Stimulated activated CD8-positive, alpha-beta memory T cell treated with anti-CD3 and anti-CD28 coated beads, Interleukin-12 subunit alpha, Interleukin-12 subunit beta, amount 100 ng/mL, for 4 hours (primary cell): ENCODE results near the gene PHC2.

ENCODE experiments used
- DNase-seq: peaks from one replicate; pipeline ENCODE4 v3.0.0-alpha.2; 2020; ENCODE audit warnings: low read depth

Gene PHC2

DNA sequence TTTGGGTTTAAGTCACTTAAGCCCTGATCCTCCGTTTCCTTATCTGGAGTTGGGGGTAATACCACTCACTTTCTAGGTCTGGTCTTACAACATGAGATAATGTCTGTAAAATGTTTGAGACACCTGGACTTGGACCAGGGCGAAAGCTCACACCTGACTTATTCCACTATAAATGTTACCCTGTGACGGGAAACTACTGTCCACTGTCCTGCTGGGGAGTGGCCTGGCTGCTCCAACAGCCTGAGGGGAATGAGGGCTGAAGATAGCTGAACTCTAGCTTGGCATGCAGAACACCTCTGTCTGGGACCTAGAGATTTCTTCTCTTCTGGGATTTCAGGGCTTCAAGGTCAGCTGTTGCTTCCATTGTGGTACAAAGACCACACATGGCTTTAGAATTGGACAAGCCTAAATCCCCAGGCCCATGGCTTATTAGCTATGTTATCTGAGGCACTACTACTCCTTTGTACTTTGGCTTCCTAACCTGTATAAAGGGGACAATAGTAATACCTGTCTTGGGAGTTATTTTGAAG, 100.5 kb downstream of the PHC2 start:
- no peak for DNase-seq

DNA sequence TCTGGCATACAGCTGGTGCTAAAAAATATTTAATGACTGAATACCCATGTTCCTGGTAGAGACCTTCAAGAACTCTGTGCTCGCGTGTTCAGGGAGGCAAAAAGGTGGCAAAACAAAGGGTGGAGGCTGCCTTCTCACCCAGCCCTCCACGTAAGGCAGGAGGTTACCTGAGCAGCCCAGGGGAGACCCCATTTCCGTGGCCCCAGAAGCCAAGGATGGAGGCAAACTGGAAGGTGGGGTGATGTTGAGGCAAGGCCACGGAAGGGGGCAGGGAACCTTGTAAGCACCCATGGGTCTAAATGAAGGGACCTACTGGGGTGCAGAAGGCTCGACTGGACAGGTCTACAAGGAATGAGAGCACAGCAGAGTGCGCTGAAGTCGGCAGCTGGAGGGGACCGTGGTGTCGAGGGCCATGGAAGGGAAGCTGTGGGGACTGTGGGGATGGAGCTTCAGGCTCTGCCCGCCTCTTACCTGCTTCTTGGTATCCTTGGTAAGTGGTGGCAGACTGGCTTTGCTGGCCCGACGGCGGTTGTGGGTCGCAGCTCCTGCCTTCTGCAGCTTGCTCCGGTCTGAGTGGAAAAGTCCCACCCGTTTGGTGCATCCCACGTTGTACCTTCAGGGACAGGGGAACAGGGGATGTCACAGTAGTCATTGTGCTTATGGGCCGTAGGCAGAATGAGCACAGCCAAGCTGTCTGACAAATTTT, 101.1 kb downstream of the PHC2 start:
- DNase-seq = no peak

DNA sequence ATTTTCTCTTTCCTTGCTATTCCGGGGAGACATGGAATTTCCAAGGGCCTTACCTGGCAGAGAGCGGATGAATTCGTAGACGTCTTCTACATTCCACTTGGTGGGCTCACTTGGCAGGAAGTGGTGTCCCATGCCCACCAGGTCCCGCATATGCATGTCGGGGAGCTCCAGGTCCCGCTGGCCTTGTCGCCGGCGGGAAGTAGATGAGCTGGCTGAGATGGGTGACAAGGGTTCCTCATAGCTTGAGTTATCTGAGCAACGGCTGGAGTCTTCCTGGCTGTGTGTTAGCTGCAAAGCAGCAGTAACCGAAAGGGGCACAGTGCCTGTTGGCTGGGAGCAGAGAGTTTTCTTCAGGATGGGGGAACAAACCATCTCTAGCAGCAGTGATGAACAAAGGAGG, 102.1 kb downstream of the PHC2 start:
- DNase-seq = no peak

DNA sequence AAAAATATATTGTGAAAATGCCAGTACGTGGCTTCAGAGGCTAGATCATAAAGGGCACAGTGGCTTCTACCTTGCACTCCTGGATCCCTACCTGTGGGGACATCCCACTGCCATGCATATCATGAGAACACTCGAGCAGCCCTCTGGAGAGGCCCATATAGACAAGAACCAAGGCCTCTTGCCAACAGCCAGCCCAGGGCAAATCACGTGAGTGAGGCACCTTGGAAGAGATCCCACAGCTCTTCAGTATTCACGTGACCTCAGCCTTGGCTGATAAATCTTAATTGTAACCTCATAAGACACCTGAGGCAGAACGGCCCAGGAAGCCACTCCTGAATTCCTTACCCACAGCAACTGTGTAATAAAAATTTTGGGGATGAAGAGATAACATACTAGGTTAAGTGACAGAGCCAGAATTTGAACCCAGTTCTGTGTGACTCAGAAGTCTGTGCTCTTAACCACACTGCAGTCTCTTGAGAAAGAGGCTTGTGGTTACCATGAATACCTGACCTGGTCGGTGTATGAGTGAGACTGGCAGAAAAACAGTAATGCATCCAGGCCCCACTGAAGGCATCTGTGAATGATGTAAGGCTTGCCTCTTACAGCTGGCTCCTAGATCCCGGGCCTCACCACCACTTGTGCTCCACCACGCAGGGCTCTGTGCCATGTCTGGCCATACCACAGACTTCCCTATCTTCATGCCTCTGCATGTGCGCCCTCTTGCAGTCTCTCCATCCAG, 103.1 kb downstream of the PHC2 start:
- no peak for DNase-seq

DNA sequence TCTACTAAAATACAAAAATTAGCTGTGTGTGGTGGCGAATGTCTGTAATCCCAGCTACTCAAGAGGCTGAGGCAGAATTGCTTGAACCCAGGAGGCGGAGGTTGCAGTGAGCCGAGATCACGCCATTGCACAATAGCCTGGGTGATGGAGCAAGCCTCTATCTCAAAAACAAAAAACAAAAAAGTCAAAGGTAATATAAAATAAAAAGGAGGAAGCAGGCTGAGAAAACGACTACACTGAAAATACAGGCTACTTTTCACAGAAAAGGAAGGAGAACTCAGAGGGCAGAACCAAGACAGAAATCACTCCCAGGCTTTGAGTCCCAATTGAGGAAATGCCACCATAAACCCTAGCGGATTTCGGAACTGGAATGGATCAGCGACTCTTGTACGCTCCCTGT, 104.1 kb downstream of the PHC2 start:
- DNase-seq = no peak

DNA sequence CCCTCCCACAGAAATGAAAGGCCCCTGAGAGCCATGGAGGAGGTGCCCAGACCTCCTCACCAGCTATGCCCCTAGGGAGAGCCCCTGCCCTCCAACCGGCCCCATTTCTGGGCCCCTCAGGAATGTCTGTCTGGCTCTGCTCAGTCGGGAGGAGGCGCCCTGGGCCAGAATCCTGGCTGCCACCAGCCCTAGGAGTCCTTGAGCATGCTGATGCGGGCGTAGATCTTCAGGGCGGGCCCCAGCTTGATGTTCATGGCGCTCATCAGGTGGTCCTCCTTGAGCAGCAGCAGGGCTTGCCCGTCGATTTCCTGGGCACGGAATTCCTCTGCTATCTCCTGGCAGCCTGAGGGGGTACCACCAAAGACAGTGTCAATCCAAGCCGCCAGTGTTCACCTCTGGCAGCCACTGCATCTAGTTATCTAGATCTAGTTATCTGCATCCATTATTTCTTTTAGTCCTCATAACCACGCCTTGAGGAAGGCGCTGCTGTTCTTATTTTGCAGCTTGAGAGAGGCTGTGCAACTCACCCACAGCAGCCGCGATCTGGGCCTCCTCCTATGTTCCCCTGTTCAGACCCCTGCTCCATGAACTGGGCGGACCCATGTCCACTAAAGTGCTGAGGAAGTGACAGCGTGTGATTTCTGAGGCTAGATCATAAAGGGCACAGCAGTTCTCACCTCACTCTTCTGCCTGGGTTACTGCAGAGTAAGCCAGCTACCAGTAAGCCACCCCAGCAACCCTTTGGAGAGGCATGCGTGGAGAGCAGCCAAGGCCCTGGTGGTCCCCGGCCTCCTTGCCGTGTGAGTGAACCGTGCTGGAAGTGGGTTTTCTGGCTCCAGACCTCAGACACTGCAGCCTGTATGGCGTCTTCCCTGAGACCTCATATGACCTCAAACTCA, 106.0 kb downstream of the PHC2 start:
- DNase-seq = no peak

DNA sequence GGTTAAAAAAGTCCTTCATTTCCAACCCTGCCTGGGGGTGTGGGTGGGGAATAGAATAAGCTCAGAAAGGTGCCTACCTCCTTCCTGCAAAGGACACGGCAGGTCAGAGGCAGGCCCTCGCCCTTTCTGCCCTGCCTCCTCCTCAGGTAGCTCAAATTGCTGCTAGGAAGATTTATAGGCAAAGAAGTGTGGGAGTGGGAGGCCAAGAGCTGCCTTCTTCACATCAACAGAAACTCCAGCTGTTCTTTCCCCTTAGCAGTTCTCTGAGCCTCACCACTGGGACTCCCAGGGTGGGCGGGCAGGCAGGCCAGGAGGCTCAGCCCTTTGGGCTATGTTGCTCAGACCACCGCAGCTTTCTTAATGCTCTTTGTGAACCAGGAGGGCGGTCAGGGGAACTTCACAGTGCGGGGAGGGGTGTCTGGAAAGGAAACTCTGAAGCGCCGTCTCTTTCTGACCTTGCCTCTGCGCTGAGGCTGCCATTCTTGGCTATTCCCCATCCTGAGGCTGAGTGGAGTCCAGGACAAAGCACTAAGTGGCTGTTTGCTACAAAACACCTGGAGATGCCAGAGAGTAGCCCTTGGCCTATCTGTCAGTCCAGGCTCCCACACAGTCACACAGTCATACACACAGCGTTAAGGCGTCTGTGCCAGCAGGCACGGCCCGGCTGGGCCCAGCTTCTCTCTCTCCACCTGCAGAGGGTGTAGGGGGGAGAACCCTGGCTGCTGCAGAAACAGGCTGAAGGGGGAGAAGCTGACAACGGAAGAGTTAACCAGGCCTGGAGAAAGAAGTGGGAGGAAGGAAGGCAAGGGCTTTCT, 107.0 kb downstream of the PHC2 start:
- no peak for DNase-seq

DNA sequence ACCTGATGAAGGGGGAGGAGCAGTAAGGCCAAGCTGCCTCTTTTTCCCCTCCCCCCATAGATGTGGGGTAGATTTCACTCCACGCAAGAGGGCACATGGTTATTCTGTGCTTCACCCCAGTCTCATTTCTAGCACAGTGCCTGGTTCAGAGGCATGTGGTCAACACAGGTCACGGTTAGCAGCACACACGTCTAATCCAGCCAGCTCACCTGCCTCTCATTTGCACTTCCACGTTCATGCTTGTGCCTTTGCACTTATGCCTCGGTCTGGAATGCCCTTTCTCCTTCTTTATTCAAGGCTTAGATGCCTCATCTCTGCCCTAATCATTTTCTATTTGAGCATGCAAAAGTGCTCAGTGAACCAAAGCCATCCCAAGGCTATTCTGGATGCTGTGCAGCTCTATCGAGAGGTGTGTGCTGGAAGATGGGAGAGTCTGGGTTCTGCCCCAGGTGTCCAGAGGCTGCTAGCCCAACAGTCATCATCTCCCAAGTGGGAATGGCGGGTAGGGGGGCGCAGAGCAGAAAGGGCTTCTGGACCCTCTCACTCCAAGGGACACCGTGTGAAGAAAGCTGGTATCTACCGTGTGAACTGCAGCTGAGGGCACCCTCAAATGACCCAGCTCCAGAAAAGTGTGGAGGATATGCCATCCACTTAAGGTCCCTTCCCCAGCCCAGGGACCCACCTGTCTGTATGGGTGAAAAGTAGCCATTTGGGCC, 107.9 kb downstream of the PHC2 start:
- no peak for DNase-seq

DNA sequence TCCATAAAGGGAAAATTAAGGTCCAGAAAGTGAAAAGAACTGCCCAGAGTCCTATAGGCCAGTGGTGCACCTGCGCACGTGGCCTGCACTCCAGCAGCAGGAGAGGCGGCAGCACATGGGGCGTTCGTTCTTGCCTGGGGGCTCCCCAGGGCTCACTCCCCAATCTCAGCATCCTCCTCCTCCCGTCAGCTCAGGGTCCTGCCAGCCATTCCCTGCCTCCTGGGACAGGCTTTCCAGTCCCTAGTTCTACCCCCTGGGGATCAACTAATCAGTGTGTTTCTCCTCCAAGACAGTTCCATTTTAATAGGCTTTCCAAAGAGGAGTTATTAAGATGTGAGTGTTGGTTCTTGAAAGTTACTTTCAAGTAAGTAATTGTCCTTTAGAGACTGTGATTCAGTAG, 108.8 kb downstream of the PHC2 start:
- DNase-seq = no peak

DNA sequence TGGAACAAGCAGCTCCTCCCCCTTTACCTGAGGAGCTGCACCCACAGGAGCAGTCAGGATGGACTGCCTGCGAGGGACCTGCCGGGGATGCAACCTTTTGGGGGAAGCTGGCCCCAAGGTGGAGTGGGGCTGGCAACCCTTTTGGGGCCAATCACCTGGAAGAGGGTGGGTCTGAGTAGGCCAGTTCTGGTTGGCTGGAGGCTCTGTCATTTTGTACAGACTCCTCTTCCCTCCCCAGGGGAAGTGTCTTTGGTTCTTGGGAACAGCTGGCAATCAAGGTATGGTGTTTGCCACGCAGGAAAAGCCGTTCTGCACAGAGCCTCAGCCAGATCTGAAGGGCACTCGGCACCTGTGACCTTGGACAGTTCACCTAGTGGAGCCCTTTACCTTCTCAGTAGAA, 109.7 kb downstream of the PHC2 start:
- DNase-seq = no peak

DNA sequence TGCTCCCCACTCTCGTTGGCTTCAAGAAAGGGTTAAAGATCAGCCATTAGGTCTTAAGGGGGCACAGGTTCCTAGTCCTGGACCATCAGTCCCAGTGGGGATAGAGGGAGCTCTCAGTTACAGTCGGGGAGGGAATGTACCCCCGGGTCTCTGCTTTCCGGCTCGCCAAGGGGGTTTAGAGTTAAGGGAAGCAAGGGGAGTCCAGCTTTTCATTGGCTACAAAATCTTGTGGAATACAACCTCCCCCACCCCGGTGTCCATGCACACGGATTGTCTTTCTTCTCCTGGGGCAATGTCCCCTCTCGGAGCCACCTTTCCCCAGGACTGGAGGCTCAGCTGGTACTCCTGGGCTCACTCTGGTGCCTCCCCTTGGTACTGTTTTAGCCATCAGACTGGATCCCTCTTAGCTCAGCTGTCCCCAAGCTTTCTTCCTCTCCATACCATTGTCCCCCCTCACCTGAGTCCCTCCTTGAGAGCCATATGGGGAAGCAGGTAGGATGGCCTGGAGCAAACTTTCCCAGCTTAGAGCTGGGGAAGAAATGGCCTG, 110.2 kb downstream of the PHC2 start, which contains the start of gene A3GALT2:
Gene A3GALT2, minus strand, starts transcription at position 480 of the 547 bp plus-strand sequence. Its CDS starts 0 bp downstream, at position 480.
- DNase-seq = no peak

DNA sequence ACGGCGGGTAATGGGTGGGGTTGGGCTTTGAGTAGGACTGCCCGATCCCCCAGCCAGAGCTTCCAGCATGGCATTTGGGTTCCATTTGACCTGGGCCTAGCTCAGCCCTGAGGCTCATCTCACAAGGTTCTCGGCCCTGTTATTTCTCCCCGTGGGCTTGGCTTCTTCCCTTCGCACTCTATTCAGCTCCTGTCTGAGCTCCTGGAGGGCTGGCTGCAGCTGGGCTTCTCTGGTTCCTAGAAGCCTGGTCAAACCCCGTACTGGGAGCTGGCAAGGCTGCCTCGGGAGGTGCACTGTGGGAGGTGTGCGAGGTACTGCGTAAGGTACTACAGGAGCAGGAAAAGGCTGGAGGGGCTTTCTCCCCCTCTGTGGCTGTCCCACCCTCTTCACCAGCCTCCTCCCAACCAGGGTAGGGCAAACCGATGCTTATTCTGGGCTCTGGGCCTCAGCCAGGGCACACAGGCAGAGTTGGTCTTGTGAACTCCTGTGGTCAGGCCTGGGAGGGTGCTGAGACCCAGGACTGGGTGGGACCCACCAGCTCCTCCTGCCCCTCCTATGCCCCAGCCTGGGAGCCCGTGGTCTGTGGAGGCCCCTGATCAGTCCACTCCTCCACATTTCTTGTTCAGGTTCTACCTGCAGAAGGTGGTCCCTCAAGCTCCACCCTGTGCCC, 110.8 kb downstream of the PHC2 start:
- no peak for DNase-seq

DNA sequence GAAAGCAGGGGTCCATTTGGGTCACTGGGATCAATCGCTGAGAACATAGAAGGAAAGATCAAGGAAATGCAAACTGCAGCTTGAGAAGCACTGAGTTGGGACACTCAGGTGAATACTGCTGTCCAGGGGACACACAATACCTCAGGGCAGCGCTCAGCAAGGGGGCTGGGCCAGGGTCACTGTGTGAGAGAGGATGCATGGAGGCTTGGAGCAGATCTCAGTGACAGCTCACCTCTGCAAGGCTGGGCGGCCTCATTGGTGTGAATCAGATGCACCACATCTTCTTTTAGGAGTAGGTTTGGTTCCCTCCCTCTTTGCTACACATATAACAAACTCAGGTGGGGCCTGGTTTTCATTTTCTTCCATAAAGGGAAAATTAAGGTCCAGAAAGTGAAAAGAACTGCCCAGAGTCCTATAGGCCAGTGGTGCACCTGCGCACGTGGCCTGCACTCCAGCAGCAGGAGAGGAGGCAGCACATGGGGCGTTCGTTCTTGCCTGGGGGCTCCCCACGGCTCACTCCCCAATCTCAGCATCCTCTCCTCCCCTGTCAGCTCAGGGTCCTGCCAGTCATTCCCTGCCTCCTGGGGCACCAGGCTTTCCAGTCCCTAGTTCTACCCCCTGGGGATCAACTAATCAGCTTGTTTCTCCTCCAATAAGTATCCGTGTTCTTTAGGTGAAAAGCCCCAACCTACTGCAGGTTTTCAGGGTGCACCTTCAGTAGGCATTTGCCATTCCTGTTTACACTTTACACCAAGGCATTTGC, 111.5 kb downstream of the PHC2 start:
- DNase-seq = no peak

DNA sequence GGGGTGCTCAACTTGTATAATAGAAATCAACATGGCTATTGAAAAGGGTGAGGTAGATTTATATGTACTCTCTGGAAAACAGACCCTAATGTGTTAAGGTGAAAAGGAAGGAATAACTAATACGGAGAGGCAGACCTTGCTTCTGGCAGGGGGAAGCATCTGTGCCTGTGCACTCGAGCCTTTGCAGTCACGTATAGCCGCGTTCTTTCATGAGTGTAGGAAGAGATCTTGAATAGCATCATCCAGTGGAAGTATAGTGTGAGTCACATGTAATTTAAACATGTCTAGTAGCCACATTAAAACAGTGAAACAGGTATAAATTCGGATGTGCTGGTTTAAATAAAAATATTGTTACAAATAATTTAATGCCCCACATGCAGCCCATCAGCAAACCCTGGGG, 112.9 kb downstream of the PHC2 start:
- no peak for DNase-seq

DNA sequence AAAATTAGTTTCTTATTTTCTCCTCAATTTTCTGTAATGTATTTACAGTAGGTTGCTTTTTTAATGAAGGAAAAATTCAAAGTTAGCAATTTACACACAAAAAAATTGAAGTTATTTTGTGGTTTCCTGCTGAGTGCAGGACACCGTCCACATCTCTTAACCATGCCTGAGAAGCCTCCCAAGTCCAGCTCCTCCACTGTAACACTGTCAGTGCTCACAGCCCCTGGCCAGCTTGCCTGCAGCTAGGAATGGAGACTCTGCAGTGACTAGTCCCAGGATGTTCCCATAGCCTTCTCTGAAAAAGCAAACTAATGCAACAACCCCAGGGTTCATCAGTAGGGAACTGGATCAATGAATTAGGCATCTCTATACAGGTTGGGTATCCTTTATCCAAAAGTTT, 113.5 kb downstream of the PHC2 start:
- no peak for DNase-seq

DNA sequence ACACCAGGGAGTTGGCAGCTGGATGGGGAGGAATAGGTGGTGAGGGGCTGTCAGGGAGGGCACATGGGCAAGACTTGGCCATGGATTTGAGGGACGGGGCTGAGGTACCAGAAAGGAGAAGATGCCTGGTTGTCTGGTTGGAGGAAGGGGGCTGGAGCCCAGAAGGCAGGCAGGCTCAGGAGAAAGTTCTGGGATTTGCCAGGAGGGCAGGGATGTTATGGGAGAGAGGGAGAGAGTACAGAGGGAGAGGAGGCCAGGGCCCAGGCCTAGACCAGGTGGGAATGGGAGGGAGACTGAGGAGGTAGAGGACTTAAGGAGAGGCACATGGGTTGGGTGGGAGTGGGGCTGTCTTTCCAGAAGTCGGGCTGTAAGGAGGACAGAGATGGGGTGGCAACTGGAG, 114.3 kb downstream of the PHC2 start:
- DNase-seq = no peak

DNA sequence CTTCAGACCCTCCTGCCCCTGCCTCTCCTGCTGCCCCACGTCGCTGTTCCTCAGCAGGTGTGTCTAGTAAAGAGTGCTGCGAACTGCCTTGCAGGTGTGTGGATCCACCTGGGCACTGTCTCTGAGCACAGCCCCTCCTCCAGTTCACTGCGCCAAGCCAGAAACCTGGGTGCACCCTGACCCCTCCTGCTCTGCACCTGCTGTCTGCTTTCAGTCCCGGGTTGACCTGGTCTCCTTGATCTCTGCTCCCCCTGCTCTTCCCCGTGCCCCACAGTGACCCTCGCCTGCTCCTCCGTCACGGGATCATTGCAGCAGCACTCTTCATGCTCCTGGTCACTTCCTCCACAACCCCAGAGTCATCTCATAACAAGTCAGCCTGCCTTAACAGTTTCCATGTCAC, 116.5 kb downstream of the PHC2 start:
- DNase-seq = no peak

DNA sequence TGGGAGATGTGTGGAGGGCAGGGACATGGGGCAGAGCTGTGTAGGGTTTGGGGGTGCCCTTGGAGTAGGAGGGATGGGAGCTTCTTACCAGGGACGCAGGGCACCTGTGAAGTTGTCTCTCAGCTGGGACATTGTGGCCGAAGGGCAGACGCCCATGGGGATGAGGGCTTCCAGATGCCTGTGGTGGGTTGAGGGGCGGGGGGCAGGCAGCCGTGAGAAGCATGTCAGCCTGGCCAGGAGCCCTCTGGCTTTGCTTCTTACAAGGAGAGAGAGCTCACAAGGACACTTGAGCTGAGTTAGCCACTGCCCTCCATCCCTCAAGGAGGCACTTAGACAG, 118.5 kb downstream of the PHC2 start:
- DNase-seq = no peak

DNA sequence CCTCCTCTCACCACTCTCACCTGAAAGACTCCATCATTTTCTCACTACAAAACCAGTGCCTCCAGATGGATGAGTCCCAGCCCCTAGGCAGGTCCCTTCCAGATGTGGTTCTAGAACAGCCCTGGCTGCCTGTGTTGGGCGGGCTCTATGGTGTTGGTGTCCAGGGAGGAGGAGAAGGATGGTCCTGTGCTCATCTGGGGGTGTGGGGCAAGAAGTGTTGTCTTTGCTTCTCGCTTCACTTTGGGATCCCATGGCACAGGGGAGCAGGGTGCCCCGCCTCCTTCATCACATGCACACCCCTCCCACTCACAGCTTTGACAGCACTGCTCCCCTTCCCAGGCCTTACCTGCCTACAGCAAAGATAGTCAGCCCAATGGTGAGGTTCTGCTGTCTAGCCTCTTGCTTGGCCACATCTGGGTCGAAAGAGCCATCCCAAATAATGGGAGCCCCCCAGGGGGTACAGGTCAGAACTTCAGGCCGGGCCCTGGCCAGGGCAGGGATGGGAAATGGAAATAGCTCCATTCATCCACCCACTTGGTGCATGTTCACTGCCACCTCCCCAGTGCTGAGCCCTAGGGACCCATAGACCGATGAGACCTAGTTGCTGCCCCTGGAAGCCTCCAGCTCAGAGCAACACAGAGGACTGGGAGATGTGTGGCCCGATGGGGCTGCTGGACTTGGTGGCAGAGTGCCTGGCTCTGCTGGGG, 119.0 kb downstream of the PHC2 start:
- DNase-seq = no peak
